Activated CD4-positive, alpha-beta T cell treated with anti-CD3 and anti-CD28 coated beads for 24 hours (primary cell): ENCODE measurements around the gene PCDHA11.
"Not testable (repeated sequence)": the region's sequence is repeated elsewhere in the genome, so short reads cannot be mapped to it uniquely, and the experiment has no call there.

Source experiments
- DNase-seq, 2 donors: peaks; one replicate each; pipeline ENCODE4 v3.0.0-alpha.2; 2020; ENCODE audit warnings: low read depth in 2 of 2

Gene PCDHA11

DNA sequence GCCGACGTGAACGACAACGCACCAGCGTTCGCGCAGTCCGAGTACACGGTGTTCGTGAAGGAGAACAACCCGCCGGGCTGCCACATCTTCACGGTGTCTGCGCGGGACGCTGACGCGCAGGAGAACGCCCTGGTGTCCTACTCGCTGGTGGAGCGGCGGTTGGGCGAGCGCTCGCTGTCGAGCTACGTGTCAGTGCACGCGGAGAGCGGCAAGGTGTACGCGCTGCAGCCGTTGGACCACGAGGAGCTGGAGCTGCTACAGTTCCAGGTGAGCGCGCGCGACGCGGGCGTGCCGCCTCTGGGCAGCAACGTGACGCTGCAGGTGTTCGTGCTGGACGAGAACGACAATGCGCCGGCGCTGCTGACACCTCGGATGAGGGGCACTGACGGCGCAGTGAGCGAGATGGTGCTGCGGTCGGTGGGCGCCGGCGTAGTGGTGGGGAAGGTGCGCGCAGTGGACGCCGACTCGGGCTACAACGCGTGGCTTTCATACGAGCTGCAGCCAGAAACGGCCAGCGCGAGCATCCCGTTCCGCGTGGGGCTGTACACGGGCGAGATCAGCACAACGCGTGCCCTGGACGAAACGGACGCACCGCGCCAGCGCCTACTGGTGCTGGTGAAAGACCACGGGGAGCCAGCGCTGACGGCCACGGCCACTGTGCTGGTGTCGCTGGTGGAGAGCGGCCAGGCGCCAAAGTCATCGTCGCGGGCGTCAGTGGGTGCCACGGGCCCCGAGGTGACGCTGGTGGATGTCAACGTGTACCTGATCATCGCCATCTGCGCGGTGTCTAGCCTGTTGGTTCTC, 18.7 kb upstream of the PCDHA11 start:
- DNase-seq = not testable (repeated sequence)

DNA sequence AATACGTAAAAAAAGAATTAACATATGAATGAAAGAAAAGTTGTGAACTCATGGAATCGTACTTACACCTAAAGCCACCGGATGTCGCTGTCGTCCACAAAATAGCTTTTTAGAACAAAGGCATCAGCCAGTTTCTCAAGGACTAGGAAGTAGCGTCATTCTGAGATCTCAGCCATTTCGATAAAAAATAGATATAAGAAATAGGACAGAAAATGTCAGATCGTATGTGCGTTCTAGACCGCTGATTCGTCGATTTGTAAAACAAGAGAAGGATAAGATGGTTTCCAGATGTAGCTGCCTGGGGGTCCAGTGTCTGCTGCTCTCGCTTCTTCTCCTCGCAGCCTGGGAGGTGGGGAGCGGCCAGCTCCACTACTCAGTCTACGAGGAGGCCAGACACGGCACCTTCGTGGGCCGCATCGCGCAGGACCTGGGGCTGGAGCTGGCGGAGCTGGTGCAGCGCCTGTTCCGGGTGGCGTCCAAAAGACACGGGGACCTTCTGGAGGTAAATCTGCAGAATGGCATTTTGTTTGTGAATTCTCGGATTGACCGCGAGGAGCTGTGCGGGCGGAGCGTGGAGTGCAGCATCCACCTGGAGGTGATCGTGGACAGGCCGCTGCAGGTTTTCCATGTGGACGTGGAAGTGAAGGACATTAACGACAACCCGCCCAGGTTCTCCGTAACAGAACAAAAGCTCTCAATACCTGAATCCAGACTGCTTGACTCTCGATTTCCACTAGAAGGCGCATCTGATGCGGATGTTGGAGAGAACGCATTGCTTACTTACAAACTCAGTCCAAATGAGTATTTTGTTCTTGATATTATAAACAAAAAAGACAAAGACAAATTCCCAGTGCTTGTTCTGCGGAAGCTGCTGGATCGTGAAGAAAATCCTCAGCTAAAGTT, 12.7 kb upstream of the PCDHA11 start, which contains the start of gene PCDHA10:
PCDHA10 (plus strand) TSS at position 126 of the 903 bp plus-strand sequence; CDS start at position 278, 152 bp downstream.
- no peak for DNase-seq

DNA sequence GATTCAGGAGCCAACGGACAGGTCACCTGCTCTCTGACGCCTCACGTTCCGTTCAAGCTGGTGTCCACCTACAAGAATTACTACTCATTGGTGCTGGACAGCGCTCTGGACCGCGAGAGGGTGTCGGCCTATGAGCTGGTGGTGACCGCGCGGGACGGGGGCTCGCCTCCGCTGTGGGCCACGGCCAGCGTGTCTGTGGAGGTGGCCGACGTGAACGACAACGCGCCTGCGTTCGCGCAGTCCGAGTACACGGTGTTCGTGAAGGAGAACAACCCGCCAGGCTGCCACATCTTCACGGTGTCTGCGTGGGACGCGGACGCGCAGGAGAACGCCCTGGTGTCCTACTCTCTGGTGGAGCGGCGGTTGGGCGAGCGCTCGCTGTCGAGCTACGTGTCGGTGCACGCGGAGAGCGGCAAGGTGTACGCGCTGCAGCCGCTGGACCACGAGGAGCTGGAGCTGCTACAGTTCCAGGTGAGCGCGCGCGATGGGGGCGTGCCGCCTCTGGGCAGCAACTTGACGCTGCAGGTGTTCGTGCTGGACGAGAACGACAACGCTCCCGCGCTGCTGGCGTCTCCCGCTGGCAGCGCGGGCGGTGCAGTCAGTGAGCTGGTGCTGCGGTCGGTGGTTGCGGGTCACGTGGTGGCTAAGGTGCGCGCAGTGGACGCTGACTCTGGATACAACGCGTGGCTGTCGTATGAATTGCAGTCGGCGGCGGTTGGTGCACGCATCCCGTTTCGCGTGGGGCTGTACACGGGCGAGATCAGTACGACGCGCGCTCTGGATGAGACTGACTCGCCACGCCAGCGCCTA, 11.4 kb upstream of the PCDHA11 start:
- no peak for DNase-seq

GRCh38 chr5:140857987-140858240, 10.8 kb upstream of the PCDHA11 start:
- DNase-seq = no peak

GRCh38 chr5:140862441-140863295, 6.1 kb upstream of the PCDHA11 start:
- no peak for DNase-seq

DNA sequence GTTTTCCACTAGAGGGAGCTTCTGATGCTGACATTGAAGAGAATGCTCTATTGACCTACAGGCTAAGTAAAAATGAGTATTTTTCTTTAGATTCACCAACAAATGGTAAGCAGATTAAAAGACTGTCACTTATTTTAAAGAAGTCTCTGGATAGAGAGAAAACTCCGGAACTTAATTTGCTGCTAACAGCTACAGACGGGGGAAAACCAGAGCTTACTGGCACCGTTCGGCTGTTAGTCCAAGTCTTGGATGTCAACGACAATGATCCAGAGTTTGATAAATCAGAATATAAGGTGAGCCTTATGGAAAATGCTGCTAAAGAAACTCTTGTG, 764 bp downstream of the PCDHA11 start:
- DNase-seq = no peak

DNA sequence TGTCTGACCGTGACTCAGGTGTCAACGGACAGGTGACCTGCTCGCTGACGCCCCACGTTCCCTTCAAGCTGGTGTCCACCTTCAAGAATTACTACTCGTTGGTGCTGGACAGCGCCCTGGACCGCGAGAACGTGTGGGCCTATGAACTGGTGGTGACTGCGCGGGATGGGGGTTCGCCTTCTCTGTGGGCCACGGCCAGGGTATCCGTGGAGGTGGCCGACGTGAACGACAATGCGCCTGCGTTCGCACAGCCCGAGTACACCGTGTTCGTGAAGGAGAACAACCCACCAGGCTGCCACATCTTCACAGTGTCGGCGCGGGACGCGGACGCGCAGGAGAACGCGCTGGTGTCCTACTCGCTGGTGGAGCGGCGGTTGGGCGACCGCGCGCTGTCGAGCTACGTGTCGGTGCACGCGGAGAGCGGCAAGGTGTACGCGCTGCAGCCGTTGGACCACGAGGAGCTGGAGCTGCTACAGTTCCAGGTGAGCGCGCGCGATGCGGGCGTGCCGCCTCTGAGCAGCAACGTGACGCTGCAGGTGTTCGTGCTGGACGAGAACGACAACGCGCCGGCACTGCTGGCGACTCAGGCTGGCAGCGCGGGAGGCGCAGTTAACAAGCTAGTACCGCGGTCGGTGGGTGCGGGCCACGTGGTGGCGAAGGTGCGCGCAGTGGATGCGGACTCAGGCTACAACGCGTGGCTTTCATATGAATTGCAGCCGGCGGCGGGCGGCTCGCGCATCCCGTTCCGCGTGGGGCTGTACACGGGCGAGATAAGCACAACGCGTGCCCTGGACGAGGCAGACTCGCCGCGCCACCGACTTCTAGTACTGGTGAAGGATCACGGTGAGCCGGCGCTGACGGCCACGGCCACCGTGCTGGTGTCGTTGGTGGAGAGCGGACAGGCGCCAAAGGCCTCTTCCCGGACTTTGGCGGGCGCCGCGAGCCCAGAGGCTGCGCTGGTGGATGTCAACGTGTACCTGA, 1.8 kb downstream of the PCDHA11 start:
- no peak for DNase-seq

- DNase-seq = no peak
Observed at GRCh38 chr5:140875085-140876065, 6.6 kb downstream of the PCDHA11 start, which contains the start of gene PCDHA12. TSS of gene PCDHA12 (plus strand) at chr5:140875308. CDS start at chr5:140875473, 165 bp downstream.

DNA sequence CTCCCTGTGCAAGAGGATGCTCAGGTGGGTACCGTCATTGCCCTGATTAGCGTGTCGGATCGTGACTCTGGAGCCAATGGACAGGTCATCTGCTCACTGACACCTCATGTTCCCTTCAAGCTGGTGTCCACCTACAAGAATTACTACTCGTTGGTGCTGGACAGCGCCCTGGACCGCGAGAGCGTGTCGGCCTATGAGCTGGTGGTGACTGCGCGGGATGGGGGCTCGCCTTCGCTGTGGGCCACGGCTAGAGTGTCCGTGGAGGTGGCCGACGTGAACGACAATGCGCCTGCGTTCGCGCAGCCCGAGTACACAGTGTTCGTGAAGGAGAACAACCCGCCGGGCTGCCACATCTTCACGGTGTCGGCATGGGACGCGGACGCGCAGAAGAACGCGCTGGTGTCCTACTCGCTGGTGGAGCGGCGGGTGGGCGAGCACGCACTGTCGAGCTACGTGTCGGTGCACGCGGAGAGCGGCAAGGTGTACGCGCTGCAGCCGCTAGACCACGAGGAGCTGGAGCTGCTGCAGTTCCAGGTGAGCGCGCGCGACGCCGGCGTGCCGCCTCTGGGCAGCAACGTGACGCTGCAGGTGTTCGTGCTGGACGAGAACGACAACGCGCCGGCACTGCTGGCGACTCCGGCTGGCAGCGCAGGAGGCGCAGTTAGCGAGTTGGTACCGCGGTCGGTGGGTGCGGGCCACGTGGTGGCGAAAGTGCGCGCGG, 7.9 kb downstream of the PCDHA11 start:
- not testable (repeated sequence) for DNase-seq

- no peak for DNase-seq
Observed at GRCh38 chr5:140877262-140877581, 8.5 kb downstream of the PCDHA11 start.

GRCh38 chr5:140881889-140882590, 13.3 kb downstream of the PCDHA11 start, which contains the start of gene PCDHA13:
TSS of gene PCDHA13 (plus strand) at chr5:140882124. CDS start at chr5:140882269, 145 bp downstream.
- DNase-seq = no peak

- no peak for DNase-seq
Observed at GRCh38 chr5:140882591-140882899, 13.8 kb downstream of the PCDHA11 start.

DNA sequence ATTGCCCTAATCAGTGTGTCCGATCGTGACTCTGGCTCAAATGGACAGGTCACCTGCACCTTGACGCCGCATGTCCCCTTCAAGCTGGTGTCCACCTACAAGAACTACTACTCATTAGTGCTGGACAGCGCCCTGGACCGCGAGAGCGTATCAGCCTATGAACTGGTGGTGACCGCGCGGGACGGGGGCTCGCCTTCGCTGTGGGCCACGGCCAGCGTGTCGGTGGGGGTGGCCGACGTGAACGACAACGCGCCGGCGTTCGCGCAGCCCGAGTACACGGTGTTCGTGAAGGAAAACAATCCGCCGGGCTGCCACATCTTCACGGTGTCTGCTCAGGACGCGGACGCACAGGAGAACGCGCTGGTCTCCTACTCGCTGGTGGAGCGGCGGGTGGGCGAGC, 14.6 kb downstream of the PCDHA11 start:
- DNase-seq = no peak

DNA sequence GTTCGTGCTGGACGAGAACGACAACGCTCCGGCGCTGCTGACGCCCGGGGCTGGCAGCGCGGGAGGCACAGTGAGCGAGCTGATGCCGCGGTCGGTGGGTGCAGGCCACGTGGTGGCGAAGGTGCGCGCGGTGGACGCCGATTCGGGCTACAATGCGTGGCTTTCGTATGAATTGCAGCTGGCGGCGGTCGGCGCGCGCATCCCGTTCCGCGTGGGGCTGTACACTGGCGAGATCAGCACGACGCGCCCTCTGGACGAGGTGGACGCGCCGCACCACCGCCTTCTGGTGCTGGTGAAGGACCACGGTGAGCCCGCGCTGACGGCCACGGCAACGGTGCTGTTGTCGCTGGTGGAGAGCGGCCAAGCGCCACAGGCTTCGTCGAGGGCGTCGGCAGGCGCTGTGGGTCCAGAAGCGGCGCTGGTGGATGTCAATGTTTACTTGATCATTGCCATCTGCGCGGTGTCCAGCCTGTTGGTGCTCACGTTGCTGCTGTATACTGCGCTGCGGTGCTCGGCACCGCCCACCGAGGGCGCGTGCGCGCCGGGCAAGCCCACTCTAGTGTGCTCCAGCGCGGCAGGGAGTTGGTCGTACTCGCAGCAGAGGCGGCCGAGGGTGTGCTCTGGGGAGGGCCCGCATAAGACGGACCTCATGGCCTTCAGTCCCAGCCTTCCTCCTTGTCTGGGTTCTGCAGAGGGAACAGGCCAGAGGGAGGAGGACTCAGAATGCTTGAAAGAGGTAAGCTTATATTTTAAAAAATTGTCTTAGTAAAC, 15.4 kb downstream of the PCDHA11 start:
- DNase-seq = no peak

DNA sequence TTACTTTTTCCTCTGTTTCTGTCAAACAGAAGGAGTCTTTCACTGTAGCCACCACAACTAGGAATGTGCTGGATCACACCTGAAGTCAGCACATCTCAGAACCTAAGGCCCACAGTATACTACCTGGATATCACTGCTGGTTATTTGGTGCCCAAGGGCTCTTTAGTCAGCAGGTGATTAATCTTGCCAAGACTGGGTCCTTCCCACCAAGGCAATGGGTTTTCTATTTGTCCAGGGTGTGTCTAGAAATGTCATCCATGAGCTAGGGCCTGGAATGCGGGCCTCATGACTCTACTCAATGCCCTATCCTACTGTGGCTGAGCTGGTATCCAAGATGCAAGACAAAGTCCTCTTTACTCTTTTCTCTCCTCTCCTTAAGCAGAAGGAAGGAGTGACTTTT, 47.6 kb downstream of the PCDHA11 start:
- no peak for DNase-seq
